ENCODE results near the gene KRTAP4-4.
"Not testable (repeated sequence)": the region's sequence is repeated elsewhere in the genome, so short reads cannot be mapped to it uniquely, and the experiment has no call there.

DNA sequence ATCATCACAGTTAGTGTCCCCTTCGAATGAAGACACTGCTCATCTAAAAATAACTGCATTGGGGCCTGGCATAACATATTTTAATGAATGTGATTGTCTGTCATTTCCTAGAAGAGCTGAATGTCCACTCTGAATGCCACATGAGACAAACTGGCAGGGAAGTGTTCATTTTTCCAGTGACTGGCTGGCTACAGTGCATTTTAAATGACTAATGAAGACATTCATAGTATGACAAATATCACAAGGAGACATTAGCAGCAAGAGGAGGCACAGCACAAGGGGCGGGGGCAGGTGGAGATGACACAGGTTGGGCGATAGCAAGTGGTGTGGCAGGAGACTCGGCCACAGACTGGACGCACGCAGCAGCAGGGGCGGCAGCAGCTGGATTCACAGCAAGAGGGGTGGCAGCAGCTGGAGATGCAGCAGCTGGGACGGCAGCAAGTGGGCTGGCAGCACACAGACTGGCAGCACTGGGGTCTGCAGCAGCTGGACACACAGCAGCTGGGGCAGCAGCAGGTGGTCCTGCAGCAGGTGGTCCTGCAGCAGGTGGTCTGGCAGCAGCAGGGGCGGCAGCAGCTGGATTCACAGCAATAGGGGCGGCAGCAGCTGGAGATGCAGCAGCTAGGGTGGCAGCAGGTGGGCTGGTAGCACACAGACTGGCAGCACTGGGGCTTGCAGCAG is 11.4 kb downstream of the KRTAP4-4 start:
- TF ChIP-seq POLR2A (IDR thresholded peaks at IDR 0.05; ENCODE audit: low read depth, low read length); BRCA1 (IDR thresholded peaks at IDR 0.05; ENCODE audit: low read depth, low read length); PAX5 (IDR thresholded peaks at IDR 0.05; ENCODE audit: borderline replicate concordance, low read depth, low read length); CBX3 (IDR thresholded peaks at IDR 0.05; ENCODE audit: borderline replicate concordance, low read depth); JUNB (IDR thresholded peaks at IDR 0.05); CREM (IDR thresholded peaks at IDR 0.05; ENCODE audit: low read depth); EZH2 (IDR thresholded peaks at IDR 0.05; ENCODE audit: borderline replicate concordance, control insufficient read depth, low read depth, low read length); SP1 (IDR thresholded peaks at IDR 0.05; ENCODE audit: low read depth, low read length): not testable (repeated sequence)
- TF ChIP-seq, protein P1, sequence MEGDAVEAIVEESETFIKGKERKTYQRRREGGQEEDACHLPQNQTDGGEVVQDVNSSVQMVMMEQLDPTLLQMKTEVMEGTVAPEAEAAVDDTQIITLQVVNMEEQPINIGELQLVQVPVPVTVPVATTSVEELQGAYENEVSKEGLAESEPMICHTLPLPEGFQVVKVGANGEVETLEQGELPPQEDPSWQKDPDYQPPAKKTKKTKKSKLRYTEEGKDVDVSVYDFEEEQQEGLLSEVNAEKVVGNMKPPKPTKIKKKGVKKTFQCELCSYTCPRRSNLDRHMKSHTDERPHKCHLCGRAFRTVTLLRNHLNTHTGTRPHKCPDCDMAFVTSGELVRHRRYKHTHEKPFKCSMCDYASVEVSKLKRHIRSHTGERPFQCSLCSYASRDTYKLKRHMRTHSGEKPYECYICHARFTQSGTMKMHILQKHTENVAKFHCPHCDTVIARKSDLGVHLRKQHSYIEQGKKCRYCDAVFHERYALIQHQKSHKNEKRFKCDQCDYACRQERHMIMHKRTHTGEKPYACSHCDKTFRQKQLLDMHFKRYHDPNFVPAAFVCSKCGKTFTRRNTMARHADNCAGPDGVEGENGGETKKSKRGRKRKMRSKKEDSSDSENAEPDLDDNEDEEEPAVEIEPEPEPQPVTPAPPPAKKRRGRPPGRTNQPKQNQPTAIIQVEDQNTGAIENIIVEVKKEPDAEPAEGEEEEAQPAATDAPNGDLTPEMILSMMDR (IDR thresholded peaks at IDR 0.05 in 2 of 3, conservative IDR thresholded peaks at IDR 0.05 in 1 of 3; ENCODE audit: control insufficient read depth in 2 of 3, extremely low read depth in 1 of 3, insufficient read depth in 1 of 3, low read depth in 3 of 3, low read length in 3 of 3): not testable (repeated sequence)
- TF ChIP-seq, protein P2, sequence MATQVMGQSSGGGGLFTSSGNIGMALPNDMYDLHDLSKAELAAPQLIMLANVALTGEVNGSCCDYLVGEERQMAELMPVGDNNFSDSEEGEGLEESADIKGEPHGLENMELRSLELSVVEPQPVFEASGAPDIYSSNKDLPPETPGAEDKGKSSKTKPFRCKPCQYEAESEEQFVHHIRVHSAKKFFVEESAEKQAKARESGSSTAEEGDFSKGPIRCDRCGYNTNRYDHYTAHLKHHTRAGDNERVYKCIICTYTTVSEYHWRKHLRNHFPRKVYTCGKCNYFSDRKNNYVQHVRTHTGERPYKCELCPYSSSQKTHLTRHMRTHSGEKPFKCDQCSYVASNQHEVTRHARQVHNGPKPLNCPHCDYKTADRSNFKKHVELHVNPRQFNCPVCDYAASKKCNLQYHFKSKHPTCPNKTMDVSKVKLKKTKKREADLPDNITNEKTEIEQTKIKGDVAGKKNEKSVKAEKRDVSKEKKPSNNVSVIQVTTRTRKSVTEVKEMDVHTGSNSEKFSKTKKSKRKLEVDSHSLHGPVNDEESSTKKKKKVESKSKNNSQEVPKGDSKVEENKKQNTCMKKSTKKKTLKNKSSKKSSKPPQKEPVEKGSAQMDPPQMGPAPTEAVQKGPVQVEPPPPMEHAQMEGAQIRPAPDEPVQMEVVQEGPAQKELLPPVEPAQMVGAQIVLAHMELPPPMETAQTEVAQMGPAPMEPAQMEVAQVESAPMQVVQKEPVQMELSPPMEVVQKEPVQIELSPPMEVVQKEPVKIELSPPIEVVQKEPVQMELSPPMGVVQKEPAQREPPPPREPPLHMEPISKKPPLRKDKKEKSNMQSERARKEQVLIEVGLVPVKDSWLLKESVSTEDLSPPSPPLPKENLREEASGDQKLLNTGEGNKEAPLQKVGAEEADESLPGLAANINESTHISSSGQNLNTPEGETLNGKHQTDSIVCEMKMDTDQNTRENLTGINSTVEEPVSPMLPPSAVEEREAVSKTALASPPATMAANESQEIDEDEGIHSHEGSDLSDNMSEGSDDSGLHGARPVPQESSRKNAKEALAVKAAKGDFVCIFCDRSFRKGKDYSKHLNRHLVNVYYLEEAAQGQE (IDR thresholded peaks at IDR 0.05; ENCODE audit: low read depth, low read length): not testable (repeated sequence)
